K562 (cell line): ENCODE data around the gene JSRP1. TPM values are rescaled to one million over a fixed set of nuclear protein-coding genes. Genes with fewer than 3 reads are reported as not detected.

ENCODE experiments used
- E2F4 ChIP-seq: sonication (generic); formaldehyde crosslinking; IDR thresholded peaks from 2 replicates; pipeline ENCODE4 v1.8.0; 2022; ENCODE audit warnings: mild to moderate bottlenecking, low read depth, missing genetic modification reagents
- ELK3 ChIP-seq: fragments of 450-650 bp; formaldehyde crosslinking; IDR thresholded peaks from 2 replicates; pipeline ENCODE4 v1.4.0; 2020; ENCODE audit warnings: mild to moderate bottlenecking
- GMEB1 ChIP-seq: fragments of 250-450 bp; sonication (Bioruptor Pico); IDR thresholded peaks from 2 replicates; pipeline ENCODE4 v1.4.0; 2020; ENCODE audit warnings: mild to moderate bottlenecking
- HEY1 ChIP-seq: fragments of 250-450 bp; sonication (Bioruptor Pico); IDR thresholded peaks from 2 replicates; pipeline ENCODE4 v1.5.0; 2020; ENCODE audit warnings: mild to moderate bottlenecking, moderate library complexity, borderline replicate concordance
- JUN ChIP-seq, 2 experiments: sonication (generic) in 1 of 2; formaldehyde crosslinking in 1 of 2; IDR thresholded peaks; 2 replicates each; pipeline versions ENCODE4 v1.6.1 to v1.8.0; 2012 to 2022; ENCODE audit warnings: borderline replicate concordance in 2 of 2, mild to moderate bottlenecking in 2 of 2, improper control_type of control experiment in 1 of 2, low read depth in 1 of 2, low read length in 1 of 2, missing genetic modification reagents in 1 of 2
- MAFG ChIP-seq: fragments of 450-650 bp; conservative IDR thresholded peaks from 2 replicates; pipeline ENCODE4 v1.6.1; 2016; ENCODE audit warnings: missing genetic modification characterization, missing compliant biosample characterization
- MAFK ChIP-seq: IDR thresholded peaks from 2 replicates; pipeline ENCODE4 v1.6.1; 2011; ENCODE audit warnings: low read length, improper control_type of control experiment
- MEIS2 ChIP-seq: fragments of 450-650 bp; IDR thresholded peaks from 2 replicates; pipeline ENCODE4 v1.6.1; 2014; ENCODE audit warnings: mild to moderate bottlenecking; ENCODE audit not compliant: partially characterized antibody
- NCOA1 ChIP-seq: fragments of 450-650 bp; IDR thresholded peaks from 2 replicates; pipeline ENCODE4 v1.6.1; 2016; ENCODE audit warnings: low read depth
- PHB2 ChIP-seq: fragments of 450-650 bp; IDR thresholded peaks from 2 replicates; pipeline ENCODE4 v1.6.1; 2017; ENCODE audit warnings: low read depth
- POLR3G ChIP-seq: IDR thresholded peaks from 2 replicates; pipeline ENCODE4 v1.6.1; 2011; ENCODE audit not compliant: insufficient read length, insufficient replicate concordance; ENCODE audit errors: extremely low read depth
- SFPQ ChIP-seq: fragments of 200-400 bp; formaldehyde crosslinking; IDR thresholded peaks from 2 replicates; pipeline ENCODE4 v1.6.1; 2017; ENCODE audit warnings: mild to moderate bottlenecking, low read depth, low read length, moderate library complexity
- STAG1 ChIP-seq: sonication (generic); formaldehyde crosslinking; IDR thresholded peaks from 2 replicates; pipeline ENCODE4 v1.5.0; 2020; ENCODE audit warnings: missing genetic modification reagents, borderline replicate concordance
- TCF3 ChIP-seq: sonication (generic); formaldehyde crosslinking; IDR thresholded peaks from 2 replicates; pipeline ENCODE4 v1.4.0; 2020; ENCODE audit warnings: mild to moderate bottlenecking, missing genetic modification reagents
- ZKSCAN3 ChIP-seq: fragments of 250-450 bp; sonication (Bioruptor Pico); IDR thresholded peaks from 2 replicates; pipeline ENCODE4 v1.4.0; 2020
- ZNF140 ChIP-seq: fragments of 250-450 bp; sonication (Bioruptor Pico); IDR thresholded peaks from 2 replicates; pipeline ENCODE4 v1.8.0; 2021; ENCODE audit warnings: moderate library complexity, mild to moderate bottlenecking, inconsistent platforms
- ZNF408 ChIP-seq: fragments of 250-450 bp; sonication (Bioruptor Pico); IDR thresholded peaks from 2 replicates; pipeline ENCODE4 v1.4.0; 2020; ENCODE audit warnings: low read depth, mild to moderate bottlenecking, moderate library complexity
- ZNF518B ChIP-seq: fragments of 250-450 bp; sonication (Bioruptor Pico); IDR thresholded peaks from 2 replicates; pipeline ENCODE4 v1.5.0; 2021; ENCODE audit warnings: mild to moderate bottlenecking, moderate library complexity
- polyA plus RNA-seq, 8 experiments: library from polyadenylated mRNA; depleted of rRNA in 4 of 8; stranded (reverse) in 5 of 8; unstranded in 3 of 8; fragments of >200 nt; fragmentation: Nextera tagmentation in 2 of 8; fragmentation: Illumina TruSeq in 1 of 8; extraction: Ambion mirVana in 2 of 8; extraction: Trizol in 1 of 8; gene quantifications; 2 replicates each; pipeline versions ENCODE4 v1.2.1 to v1.2.3, GENCODE V29; 2011 to 2014; ENCODE audit warnings: inconsistent platforms in 1 of 8, missing spikeins in 1 of 8
- total RNA-seq, 7 experiments: library from RNA; depleted of rRNA in 6 of 7; stranded (reverse); fragments of >200 nt in 6 of 7; fragmentation: Illumina TruSeq in 2 of 7; extraction: Trizol in 2 of 7; gene quantifications; 2 replicates each; pipeline versions ENCODE4 v1.2.1 to v1.2.3, GENCODE V29; 2011 to 2021; ENCODE audit warnings: low replicate concordance in 1 of 7

Gene JSRP1
- total and polyA plus RNA-seq, 9 of the 15 experiments (the other 6 are each of a cell fraction or from before 2014, with no cell fraction given): 0.08 to 1.2 (median 0.51) TPM; not detected in 4

- no peak for TF ChIP-seq POLR3G
- no peak for TF ChIP-seq MAFG (tag)
- no peak for TF ChIP-seq MAFK
- peak; percentile 87 for TF ChIP-seq E2F4 (CRISPR knock-in tag)
- no peak for TF ChIP-seq ZNF518B (CRISPR knock-in tag)
- peak; percentile 66 for TF ChIP-seq GMEB1 (CRISPR knock-in tag)
- peak; percentile 80 for TF ChIP-seq MEIS2
- no peak for TF ChIP-seq ZNF408 (CRISPR knock-in tag)
- TF ChIP-seq ZNF140 (CRISPR knock-in tag): no peak
- no peak for TF ChIP-seq ZKSCAN3 (CRISPR knock-in tag)
- no peak for TF ChIP-seq HEY1 (CRISPR knock-in tag)
- peak; percentile 77; the same call in 1 of the 2 replicates for TF ChIP-seq JUN (IDR thresholded peaks at IDR 0.05; ENCODE audit: borderline replicate concordance, low read depth, low read length)
- peak; percentile 78 for TF ChIP-seq JUN (CRISPR knock-in tag; IDR thresholded peaks at IDR 0.05; ENCODE audit: borderline replicate concordance)
- no peak for TF ChIP-seq PHB2
- no peak for TF ChIP-seq ELK3 (CRISPR knock-in tag)
- no peak for TF ChIP-seq SFPQ
- peak; percentile 4; the same call in 1 of the 2 replicates for TF ChIP-seq TCF3 (CRISPR knock-in tag)
- peak; percentile 95 for TF ChIP-seq STAG1 (CRISPR knock-in tag)
- no peak for TF ChIP-seq NCOA1
Measured at GRCh38 chr19:2236314-2237050, 19.7 kb downstream of the JSRP1 start, which contains the start of the genes PLEKHJ1 and SF3A2 (continued).
